ENCODE measurements around the gene LRRC3C.
"Not testable (repeated sequence)": the region's sequence is repeated elsewhere in the genome, so short reads cannot be mapped to it uniquely, and the experiment has no call there.

The LRRC3C gene

GRCh38 chr17:39927101-39927928, at the start of gene LRRC3C, which contains the start of gene ORMDL3:
Gene LRRC3C, plus strand, starts transcription at chr17:39927732. Its CDS starts 13,792 bp downstream, at chr17:39941524.
Gene ORMDL3, minus strand, starts transcription at chr17:39927601. Its CDS starts 3,398 bp downstream, at chr17:39924203.
- TF ChIP-seq CTCF (IDR thresholded peaks at IDR 0.05; ENCODE audit: control extremely low read depth, extremely low read depth, low read depth, missing control alignments): no peak
- DNase-seq (ENCODE audit: extremely low spot score): peak; percentile 95
- ChIA-PET POLR2A (no interaction called here), CTCF (interaction anchor here (0.9 to 1.2 kb wide), 4 partner anchors 11 to 306 kb away, joined by 3 to 4 read pairs (median 3); no protein-coding TSS in a partner anchor)

GRCh38 chr17:39886102-39886501, 41.4 kb upstream of the LRRC3C start:
- POLR2A ChIA-PET; DNase-seq (ENCODE audit: extremely low spot score): not testable (repeated sequence)
- CTCF ChIA-PET: interaction anchor here (1.2 kb wide), 1 partner anchor 142 kb away, joined by 3 read pairs; no protein-coding TSS in a partner anchor

- POLR2A ChIA-PET: no interaction called here
These were observed 40.5 kb upstream of the LRRC3C start for GRCh38 chr17:39887078-39887477.

GRCh38 chr17:39889200-39889599, 38.3 kb upstream of the LRRC3C start:
- DNase-seq (ENCODE audit: extremely low spot score): no peak
- POLR2A ChIA-PET: no interaction called here
- no peak for TF ChIP-seq CTCF (IDR thresholded peaks at IDR 0.05; ENCODE audit: control extremely low read depth, extremely low read depth, low read depth, missing control alignments)
- CTCF ChIA-PET: interaction anchor here (1.2 to 1.4 kb wide), 3 partner anchors 8 to 138 kb away, joined by 3 to 5 read pairs (median 4); no protein-coding TSS in a partner anchor

More at GRCh38 chr17:39887078-39887477, 40.5 kb upstream of the LRRC3C start:
- TF ChIP-seq CTCF (IDR thresholded peaks at IDR 0.05; ENCODE audit: control extremely low read depth, extremely low read depth, low read depth, missing control alignments): no peak
- no peak for DNase-seq (ENCODE audit: extremely low spot score)
- CTCF ChIA-PET: interaction anchor here (0.6 to 1.2 kb wide), 4 partner anchors 9 to 141 kb away, joined by 3 to 4 read pairs (median 3); no protein-coding TSS in a partner anchor

- no peak for DNase-seq (ENCODE audit: extremely low spot score)
- ChIA-PET CTCF (interaction anchor here (0.9 to 3.8 kb wide), 8 partner anchors 9 to 272 kb away, joined by 3 to 16 read pairs (median 4); no protein-coding TSS in a partner anchor), POLR2A (no interaction called here)
- no peak for TF ChIP-seq CTCF (IDR thresholded peaks at IDR 0.05; ENCODE audit: control extremely low read depth, extremely low read depth, low read depth, missing control alignments)
These were observed 32.7 kb upstream of the LRRC3C start for GRCh38 chr17:39894681-39895376.

GRCh38 chr17:39898088-39898487, 29.4 kb upstream of the LRRC3C start:
- ChIA-PET POLR2A (no interaction called here), CTCF (interaction anchor here (1.1 to 1.2 kb wide), 2 partner anchors 9 to 11 kb away, joined by 3 to 4 read pairs; no protein-coding TSS in a partner anchor)
- DNase-seq (ENCODE audit: extremely low spot score): no peak
- TF ChIP-seq CTCF (IDR thresholded peaks at IDR 0.05; ENCODE audit: control extremely low read depth, extremely low read depth, low read depth, missing control alignments): no peak

Measured in GM10248 (cell line).